GM21576 (cell line): Measurements from ENCODE around the gene SERGEF.

Experiments
- ATAC-seq: cut with Tn5 transposase; IDR thresholded peaks from one replicate; pipeline ENCODE4 v1.9.1; 2021; ENCODE audit warnings: mild to moderate bottlenecking, moderate library complexity; ENCODE audit not compliant: unreplicated experiment

The SERGEF gene

DNA sequence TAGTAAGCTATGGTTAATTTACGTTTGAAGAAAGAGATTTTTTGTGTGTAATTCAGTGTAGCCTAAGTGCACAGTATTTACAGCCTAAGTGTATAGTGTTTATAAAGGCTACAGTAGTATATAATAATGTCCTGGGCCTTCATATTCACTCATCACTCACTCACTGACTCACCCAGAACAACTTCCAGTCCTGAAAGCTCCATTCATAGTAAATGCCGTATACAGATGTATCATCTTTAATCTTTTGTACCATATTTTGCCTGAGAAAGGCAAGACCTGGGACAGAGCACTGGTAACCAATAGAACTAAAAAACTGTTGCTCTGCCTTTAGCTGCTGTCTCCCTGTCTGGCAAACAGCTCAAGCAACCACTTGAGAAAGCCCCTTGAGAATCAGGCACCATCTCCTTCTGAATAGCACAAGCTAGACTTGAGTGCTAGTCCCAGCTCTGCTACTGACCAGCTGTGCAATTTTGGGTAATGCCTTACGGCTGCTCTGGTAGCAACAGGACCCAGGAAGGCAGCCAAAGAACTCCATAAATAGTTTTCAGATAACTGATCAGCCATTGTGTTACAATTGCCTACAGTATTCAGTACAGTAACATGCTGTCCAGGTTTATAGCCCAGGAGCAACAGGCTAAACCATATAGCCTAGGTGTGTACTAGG is 146.9 kb downstream of the SERGEF start:
- ATAC-seq = no peak

DNA sequence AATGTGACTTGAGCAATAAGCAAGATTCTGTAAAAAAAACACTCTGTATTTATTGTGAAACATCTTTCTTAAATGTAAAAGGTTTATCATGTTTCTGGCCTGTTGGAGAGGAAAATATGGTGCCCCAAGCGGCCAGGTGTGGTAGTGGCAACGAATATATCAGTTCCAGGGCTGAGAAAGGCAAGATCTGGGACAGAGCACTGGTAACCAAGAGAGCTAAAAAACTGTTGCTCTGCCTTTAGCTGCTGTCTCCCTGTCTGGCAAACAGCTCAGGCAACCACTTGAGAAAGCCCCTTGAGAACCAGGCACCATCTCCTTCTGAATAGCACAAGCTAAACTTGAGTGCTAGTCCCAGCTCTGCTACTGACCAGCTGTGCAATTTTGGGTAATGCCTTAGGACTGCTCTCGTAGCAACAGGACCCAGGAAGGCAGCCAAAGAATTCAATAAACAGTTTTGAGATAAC is 148.3 kb downstream of the SERGEF start:
- no peak for ATAC-seq

DNA sequence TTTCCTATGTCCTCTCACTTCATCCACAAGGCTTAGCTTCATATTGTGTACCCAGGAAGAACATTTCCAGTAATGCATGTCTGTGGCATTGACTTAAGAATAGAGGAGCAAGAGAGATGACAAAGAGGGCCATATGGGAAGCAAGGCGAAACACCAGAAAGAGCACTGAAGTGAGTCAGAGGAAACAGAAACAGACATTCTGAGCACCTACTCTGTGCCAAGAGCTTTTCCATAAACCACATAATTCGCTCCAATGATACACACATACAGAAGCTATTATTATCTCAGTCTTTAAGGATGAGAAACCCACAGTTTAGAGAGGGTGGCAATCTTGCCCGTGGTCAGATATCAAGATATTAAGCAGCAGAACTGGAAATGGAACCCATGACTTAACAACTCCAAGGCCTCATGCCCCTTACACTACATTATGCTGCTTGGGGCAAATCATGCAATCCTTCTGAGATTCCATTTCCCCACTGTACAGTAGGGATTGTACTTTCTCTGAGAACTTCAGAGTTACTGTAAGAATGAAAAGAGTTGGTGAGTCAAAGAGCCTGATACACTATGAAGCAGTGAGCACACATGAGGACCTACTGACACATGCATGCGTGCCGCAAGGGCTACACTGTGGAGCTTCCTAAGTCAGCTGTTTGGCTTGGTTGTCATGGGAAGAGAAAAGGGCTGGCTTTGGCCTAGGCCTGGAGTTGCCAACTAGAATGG is 151.7 kb downstream of the SERGEF start:
- no peak for ATAC-seq

DNA sequence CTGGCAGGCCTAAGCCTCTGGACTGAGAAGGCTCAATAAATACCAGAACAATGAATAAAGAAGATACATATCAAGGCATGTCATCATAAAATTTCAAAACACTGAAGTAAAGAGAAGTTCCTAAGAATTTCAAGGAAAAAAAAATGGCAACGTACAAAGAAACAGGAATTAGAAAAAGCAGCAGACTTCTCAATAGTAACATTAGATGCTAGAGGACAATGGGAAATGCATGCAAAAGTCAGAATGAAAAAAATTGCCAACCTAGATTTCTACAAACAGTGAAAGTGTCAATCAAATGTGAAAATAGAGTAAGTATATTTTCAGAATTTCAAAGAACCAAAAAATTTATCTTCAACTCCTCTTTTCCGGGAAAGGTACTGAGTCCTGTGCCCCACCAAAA is 153.3 kb downstream of the SERGEF start:
- no peak for ATAC-seq

DNA sequence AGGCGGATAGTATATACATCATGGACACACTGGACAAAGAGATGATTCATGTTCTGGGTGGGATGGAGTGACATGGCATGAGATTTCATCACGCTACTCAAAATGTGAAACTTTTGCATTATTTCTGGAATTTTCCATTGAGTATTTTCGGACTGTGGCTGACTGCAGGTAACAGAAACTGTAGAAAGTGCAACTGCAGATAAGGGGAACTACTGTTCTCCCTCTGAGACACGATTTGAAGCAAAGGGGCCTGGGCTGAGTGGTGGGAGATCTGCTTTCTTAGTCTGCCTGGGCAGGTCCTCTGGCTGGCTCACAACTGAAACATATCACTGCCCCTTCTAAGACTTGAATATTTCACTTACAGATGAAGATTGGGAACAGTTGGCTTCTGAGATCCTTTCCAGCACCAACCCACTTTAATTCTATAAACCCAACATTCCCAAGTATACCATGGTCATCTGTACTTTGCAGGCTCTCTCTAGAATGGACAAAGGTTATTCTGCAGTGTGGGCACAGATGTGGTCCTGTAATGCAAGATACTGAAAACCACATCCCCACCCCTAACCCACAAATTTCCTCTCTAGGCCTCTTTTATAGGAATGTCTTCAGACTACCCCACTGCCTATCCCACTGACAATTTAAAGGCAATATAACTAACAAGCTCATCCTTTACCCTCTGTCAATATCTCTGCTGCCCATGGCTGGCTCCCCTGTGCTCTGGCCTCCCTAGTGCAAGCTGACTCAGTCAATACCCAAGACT is 157.1 kb downstream of the SERGEF start:
- no peak for ATAC-seq

DNA sequence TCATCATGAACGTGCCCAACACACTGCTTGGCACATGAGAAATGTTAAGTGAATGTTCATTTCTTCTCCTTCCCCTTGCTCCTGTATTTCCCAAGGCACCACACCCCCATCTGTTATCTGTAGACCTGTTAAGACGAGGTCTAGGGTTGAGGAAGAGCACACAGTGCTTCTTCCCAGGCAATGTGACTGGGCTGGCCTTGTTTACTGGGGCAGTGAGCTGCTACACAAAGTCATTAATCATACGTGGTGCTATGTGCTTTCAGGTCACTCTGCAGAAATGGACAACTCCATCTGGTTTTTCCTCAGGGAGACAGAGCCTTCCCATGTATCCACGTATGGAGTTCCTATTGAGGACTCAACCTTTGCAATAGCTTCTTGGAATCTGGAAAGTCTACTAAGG is 159.6 kb downstream of the SERGEF start:
- ATAC-seq = no peak

DNA sequence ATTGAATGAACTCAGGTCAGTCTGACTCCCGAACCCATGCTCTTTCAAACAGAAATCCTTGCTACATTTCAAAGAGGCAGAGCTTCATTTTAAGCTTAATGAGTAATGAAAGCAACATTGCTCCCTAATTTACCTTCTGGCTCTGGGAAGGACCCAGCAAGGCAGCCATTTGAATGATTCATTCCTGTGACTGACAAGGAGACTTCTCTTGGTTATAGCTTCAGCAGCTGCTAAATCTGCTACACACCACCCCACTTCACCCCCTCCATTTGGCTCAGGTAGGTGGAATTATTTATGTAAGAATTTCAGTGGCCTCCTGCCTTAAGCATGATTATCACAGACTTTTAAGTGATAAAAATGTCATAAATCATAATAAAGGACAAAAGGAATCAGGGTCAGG is 160.6 kb downstream of the SERGEF start:
- ATAC-seq = no peak

DNA sequence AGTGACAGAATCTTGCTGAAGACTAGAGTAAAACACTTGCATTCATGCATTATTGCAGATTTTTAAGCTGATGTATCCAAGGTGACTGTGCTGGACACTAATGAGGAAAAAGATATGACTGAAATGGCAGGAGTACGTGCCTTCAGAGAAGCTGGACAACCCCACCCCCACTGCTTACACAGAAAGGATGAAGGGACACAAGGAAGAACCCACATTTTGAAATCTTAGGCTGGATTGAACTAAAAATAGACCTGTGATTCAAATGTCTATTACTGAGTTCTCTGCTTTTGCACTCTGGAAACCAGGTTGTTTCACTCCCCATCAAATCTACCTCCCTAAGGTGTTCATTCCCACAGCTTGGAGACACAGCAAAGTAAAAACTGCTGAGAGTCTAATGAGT is 161.2 kb downstream of the SERGEF start:
- no peak for ATAC-seq

DNA sequence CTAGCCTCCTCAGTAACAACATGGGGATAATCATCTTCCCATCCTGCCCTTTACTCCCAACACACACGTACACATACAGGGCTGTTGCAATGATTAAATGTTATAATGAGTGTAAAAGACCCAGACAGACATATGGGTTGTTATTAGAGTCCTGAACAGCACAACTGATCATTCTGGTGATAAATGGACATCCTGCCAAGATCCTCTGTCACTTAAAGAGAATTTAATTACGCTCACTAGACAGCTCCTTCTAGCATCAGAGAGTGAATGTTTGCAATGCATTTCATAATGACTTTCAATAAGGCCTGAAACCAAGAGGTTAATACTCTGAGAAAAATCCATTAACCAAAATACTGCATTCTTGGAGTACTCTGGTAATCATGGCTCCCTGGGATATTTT is 162.5 kb downstream of the SERGEF start:
- ATAC-seq = no peak

DNA sequence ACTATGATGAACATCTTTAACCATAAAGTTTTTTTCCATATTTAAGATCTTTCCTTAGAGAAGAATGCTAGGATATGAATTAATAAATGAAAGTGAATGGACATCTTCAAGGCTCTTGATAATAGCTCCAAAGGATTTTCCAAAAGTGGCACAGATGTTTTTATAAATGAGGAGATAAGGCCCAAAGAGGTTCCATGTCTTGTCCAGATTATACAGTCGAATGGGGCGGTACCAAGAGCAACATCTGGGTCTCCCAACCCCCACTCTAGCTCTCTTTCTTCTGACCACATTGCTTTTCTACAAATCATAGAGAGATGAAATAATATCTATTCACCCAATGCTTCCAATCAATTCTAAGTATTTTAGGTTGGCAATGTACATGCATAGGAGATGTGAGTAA is 164.1 kb downstream of the SERGEF start:
- no peak for ATAC-seq

DNA sequence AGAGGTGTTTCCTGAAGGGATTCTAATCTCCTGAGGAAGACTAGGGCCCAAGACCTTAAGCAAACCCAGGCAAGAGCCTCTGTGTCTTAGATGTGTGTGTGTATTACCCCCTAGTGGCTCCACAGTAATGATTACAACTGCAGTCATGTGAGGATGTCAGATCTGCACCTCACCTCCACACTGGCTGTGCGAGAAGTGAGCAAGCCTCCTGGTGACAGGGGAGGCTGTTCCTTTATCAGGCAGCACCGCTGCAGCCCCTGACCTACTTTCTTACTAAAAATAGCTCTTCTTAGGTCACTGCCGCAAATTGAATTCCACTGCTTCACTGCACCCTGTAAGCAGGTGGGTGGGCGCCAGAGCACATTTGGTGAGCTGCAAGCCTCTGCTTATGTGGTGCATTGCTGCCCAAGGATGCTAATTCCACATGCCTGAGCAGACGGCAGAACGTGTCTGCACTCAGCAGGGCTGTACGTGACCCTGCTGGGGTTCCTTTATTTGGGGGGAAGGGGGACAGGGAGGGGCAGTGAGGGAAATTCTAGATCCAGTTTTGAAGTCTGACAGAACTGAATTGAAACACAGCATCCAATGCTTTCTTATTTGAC is 165.9 kb downstream of the SERGEF start:
- no peak for ATAC-seq

DNA sequence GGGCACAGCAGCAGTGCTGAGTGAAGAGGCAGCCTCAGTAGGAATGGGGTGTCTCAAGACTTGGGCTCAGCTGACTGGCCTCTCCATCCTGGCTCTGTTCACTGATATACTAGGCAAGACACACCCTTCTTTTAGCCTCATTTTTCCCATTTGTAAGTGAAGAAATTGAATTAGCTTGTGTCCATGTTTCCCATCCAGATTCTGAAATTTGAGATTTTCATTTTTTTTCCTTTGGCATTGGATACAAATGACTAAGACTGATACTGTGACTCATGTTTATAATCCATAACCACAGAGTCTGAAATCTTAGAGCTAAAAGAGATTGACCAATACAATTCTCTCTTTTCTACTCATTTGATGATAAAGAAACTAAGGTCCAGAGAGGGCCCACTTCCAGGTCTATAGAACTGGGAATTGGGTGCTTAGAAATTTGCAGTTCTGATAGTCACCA is 167.4 kb downstream of the SERGEF start:
- no peak for ATAC-seq

DNA sequence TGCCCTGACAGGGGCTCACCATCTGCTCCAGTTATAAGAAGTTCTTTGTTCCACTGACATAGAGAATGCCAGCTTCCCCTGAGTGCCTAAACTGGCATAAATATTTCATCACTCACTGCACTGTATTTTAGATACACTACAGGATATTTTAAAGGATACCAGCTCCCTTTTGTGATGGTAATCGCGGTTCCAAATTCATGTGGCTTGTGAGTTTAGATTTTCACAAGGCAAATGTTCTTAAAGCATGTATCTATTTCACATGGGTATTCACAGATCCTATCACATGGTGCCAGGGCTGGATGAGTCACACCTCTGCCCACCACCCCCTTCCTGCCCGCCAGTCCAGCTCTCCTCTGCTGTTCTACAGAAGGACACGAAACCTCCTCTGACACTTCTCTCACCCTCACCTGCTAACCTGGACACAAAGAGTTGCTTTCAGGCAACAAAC is 172.7 kb downstream of the SERGEF start:
- ATAC-seq = no peak

DNA sequence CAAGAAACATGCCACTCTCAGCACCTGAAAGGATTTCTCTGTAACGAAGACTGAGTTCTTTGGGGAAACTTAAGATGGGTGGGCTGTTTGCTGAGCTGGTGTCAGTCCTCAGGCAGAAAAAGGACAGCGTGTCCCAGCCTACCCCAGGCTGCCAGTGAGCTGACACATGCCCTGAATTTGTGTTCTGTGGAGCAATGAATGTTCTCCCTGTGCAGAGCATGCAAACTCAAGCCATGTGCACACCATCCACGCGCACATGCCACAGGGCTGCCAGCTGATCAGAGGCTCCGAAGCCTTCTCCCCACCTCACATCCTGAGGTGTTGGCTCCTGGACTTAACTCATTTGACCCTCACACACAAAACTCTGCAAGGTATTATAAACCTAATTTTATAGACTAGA is 173.4 kb downstream of the SERGEF start:
- ATAC-seq = no peak

DNA sequence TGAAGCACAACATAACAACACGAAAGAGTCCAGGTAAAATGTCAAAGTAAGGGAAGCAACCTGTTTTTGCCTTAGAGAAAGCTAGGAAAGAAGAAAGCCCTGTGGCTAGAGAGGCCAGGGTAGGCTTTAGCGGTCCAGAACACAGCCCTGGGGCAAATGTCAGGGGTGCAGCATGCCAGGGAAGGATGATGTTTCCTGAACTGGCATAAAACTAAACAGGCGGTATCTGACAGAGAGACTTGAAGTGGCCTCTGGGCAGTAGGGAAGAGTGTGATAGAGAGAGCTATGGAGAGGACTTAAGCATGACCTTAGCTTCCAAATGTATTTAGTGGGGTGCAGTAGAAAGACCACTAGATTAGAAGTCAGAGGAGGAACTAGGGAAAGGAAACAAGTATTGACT is 174.7 kb downstream of the SERGEF start:
- ATAC-seq = no peak

DNA sequence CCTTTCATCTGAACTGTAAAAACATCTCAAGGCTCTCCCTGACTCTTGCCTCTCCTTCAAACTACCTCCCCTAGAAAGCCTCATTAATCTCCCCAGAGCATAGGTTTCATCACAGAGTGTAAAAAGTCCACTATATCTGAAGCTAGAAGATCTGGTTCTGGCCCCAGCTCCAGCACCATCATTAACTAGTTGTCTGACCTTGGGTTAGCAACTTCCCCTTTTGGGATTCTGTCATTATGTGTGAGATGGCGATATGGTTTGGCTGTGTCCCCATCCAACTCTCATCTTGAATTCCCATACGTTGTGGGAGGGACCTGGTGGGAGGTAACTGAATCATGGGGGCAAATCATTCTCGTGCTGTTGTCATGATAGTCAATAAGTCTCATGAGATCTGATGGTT is 181.0 kb downstream of the SERGEF start:
- no peak for ATAC-seq

DNA sequence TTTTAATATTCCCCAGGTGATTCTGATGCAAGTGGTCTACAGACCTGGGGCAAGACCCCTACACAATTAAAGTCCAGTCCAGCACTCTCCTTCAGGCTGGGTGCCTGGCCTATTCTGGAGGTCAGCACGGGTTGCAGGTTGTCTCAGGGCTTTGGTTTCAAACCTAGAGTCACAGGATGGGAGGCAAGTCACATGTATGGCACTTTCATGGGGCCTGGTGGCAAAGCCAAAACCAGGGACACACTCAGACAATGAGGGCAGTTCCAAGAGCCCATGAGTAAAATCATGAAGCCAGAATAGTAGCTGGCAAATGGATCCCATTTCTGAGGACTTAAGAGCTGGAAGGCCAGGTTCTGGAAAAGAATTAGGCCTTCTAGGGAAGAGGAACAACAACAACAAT is 181.6 kb downstream of the SERGEF start:
- ATAC-seq = no peak

DNA sequence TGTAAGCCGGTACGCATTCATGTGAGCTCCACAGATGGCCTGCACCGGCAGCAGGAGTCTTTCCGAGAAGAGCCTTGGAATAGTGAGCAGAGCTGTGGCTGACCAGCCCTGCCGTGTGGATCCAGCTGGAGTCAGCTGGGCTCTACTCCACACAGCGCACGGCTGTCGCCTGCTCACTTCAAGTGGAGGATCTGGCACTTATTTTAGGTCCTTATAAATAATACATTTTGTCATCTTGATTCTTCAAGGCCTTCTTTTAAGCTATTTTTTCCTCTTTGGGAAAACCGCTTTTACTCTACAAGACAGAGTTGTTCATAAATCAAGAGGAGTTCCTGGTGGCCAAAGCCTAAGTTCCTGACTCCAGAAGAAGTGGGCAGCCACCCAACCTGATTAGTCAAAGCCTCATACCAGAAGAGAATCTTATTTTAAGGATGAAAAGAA is 184.5 kb downstream of the SERGEF start:
- ATAC-seq = no peak

DNA sequence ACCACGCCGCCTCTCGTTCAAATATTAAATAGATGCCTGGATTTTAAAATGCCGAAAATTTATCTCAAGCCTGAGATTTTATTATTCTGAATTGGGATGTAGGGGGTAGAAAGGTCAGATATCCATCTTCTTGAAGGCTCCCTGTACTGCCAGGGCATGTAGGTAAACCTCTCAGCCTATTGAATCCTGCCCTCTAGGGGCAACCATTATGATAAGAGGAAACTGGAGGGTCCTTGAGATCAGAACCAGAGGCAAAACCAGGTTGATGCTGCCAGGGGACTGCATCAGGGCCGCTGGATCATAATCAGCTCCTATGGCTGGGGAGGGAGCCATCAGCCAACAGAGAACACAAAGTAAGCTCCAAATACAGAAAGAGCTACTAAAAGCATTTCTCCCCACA is 185.8 kb downstream of the SERGEF start:
- ATAC-seq = no peak

DNA sequence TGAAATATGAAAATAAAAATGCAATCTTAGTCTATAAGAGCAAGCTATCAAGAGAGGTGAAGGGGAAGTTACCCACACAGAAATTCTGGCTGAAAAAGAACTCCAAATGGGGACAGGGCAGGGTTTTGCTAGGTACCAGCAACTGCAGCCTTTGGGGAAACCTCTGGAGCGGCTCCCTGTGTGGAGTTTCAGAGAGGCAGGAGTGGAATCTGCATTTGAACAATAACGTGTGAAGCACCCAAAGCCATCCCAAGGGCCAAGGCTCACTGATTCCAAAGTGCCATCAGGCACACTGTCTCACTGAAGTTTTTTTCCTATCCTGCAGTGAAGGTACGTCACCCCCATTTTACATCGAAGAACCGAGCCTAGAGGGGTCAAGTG is 190.5 kb downstream of the SERGEF start:
- ATAC-seq = no peak

DNA sequence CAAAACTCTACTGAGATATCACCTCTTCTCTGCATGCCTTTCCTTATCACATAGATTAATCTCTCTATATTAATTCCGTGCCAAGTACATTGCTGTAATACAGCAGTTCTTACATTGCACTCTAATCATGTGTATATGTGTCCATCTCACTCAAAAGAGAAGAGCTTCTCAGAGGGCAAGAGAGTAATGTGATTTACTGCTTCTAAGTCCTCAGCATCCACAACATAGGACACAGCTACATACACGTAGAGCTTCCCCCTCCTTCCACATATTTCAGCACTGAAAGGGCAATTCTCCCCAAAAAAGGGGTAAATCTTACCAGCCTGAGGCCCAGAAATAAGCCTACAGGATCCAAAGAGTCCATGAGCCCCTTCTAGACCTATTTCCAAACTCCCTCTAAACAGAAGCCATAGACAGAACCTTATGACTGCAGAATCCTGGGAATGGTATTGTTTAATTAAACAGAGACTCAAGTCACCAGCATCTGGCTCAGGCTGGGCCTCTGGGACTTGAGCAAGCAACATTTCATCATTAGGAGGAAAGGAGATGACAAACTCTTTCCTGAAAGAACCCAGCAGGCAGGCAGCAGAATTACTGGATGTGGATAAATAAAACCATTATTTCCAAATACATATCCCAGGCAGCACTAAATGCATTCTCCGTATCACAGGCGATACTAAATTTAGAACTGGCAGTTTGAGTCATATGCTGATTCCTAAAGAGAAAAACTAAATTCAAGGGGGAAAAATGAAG is 191.0 kb downstream of the SERGEF start:
- ATAC-seq = no peak
